ENCODE measurements around the gene ERGIC2.

- no peak for TF ChIP-seq CTCF (conservative IDR thresholded peaks at IDR 0.05 in 1 of 2, IDR thresholded peaks at IDR 0.05 in 1 of 2; ENCODE audit: low read depth in 1 of 2, low read length in 2 of 2)
- no peak for TF ChIP-seq EZH2 (IDR thresholded peaks at IDR 0.05; ENCODE audit: low read length, missing control alignments)
These were observed 14.4 kb upstream of the ERGIC2 start for GRCh38 chr12:29395356-29395755.
